H1 (cell line): ENCODE measurements around the gene EIF1B. TPM values are rescaled to one million over a fixed set of nuclear protein-coding genes. Genes with fewer than 3 reads are reported as not detected.

Experiments
- CTCF ChIA-PET: fragments of 300-600 bp; sonication (Branson Sonifier 250); formaldehyde crosslinking; loops from one replicate; lab custom pipeline; 2021; ENCODE audit not compliant: partially characterized antibody; lab: Charles Lee
- POLR2A ChIA-PET: fragments of 300-600 bp; sonication (Branson Sonifier 250); formaldehyde crosslinking; loops from one replicate; lab custom pipeline; 2021; ENCODE audit warnings: inconsistent platforms; ENCODE audit not compliant: partially characterized antibody; lab: Charles Lee
- DNase-seq, 2 experiments: peaks; one replicate each; pipeline versions ENCODE4 v3.0.0 to v3.0.0-alpha.2; 2010 to 2022; ENCODE audit warnings: low spot score in 2 of 2, low read depth in 1 of 2, mixed read lengths in 1 of 2
- FAIRE-seq: peaks from 2 replicates; lab custom pipeline; 2011; peaks lifted over from hg19 to GRCh38; lab: Jason Lieb, UNC
- H2AFZ ChIP-seq: 2 replicates; pipeline ENCODE4 v1.8.1; 2012; ENCODE audit warnings: low read length, inconsistent platforms
- H2AK5ac ChIP-seq: 2 replicates; pipeline ENCODE4 v1.6.1; 2013; ENCODE audit warnings: low read depth, low read length
- H2BK120ac ChIP-seq: replicated peaks from 2 replicates; pipeline ENCODE3; 2013; ENCODE audit warnings: low read depth, low read length, inconsistent platforms
- H2BK12ac ChIP-seq: 2 replicates; pipeline ENCODE4 v1.6.1; 2013; ENCODE audit warnings: low read depth, low read length
- H2BK15ac ChIP-seq: 2 replicates; pipeline ENCODE4 v1.6.1; 2013; ENCODE audit warnings: low read length
- H2BK20ac ChIP-seq: 2 replicates; pipeline ENCODE4 v1.6.1; 2013; ENCODE audit warnings: low read length
- H2BK5ac ChIP-seq: 2 replicates; pipeline ENCODE4 v1.6.1; 2013; ENCODE audit warnings: low read depth, low read length
- H3K14ac ChIP-seq: 2 replicates; pipeline ENCODE4 v1.6.1; 2013; ENCODE audit warnings: inconsistent platforms; ENCODE audit not compliant: insufficient read length
- H3K18ac ChIP-seq: 2 replicates; pipeline ENCODE4 v1.6.1; 2013; ENCODE audit warnings: low read length; ENCODE audit errors: extremely low read depth
- H3K23ac ChIP-seq: 2 replicates; pipeline ENCODE4 v1.6.1; 2013; ENCODE audit warnings: inconsistent platforms; ENCODE audit not compliant: insufficient read length
- H3K23me2 ChIP-seq: 2 replicates; pipeline ENCODE4 v1.6.1; 2013; ENCODE audit warnings: low read depth, low read length
- H3K27ac ChIP-seq: 2 replicates; pipeline ENCODE4 v1.6.1; 2011; ENCODE audit warnings: low read depth, low read length, inconsistent platforms
- H3K27me3 ChIP-seq, 4 experiments: replicated peaks in 1 of 4; 1 replicate in 1 of 4; 2 replicates in 3 of 4; pipeline versions ENCODE4 v1.6.1 to v1.8.1; 2011 to 2013; ENCODE audit warnings: low read length in 3 of 4, mild to moderate bottlenecking in 3 of 4, inconsistent platforms in 2 of 4, mixed read lengths in 2 of 4, moderate library complexity in 1 of 4; ENCODE audit not compliant: control insufficient read depth in 3 of 4, insufficient read depth in 3 of 4; ENCODE audit errors: extremely low read depth in 1 of 4
- H3K36me3 ChIP-seq, 4 experiments: 2 replicates each; pipeline versions ENCODE4 v1.6.1 to v1.8.1; 2011 to 2013; ENCODE audit warnings: mild to moderate bottlenecking in 4 of 4, low read length in 3 of 4, moderate library complexity in 2 of 4, control low read depth in 1 of 4, inconsistent platforms in 1 of 4; ENCODE audit not compliant: insufficient read depth in 4 of 4, control insufficient read depth in 2 of 4
- H3K4ac ChIP-seq: replicated peaks from 2 replicates; pipeline ENCODE3; 2013; ENCODE audit warnings: low read length, low read depth, mixed read lengths, inconsistent platforms; ENCODE audit not compliant: insufficient read length
- H3K4me1 ChIP-seq, 4 experiments: replicated peaks in 1 of 4; 1 replicate in 1 of 4; 2 replicates in 3 of 4; pipeline versions ENCODE4 v1.6.1 to v1.8.1; 2011 to 2013; ENCODE audit warnings: low read length in 3 of 4, inconsistent platforms in 2 of 4, mixed read lengths in 1 of 4; ENCODE audit not compliant: insufficient read depth in 4 of 4, control insufficient read depth in 3 of 4
- H3K4me2 ChIP-seq, 2 experiments: 2 replicates each; pipeline versions ENCODE4 v1.6.1 to v1.8.1; 2011 to 2013; ENCODE audit warnings: low read depth in 2 of 2, low read length in 2 of 2, control low read depth in 1 of 2, inconsistent platforms in 1 of 2, mild to moderate bottlenecking in 1 of 2; ENCODE audit not compliant: insufficient read depth in 1 of 2
- H3K4me3 ChIP-seq, 4 experiments: fragments of 200-600, 300-600 bp in 1 of 4; sonication (generic), shearing (Covaris generic), sonication (Bioruptor Twin) in 1 of 4; 2 replicates each; pipeline versions ENCODE4 v1.5.1 to v1.8.1; 2011 to 2016; ENCODE audit warnings: low read length in 4 of 4, low read depth in 3 of 4, control low read depth in 2 of 4, inconsistent platforms in 2 of 4, mild to moderate bottlenecking in 2 of 4, mixed read lengths in 1 of 4, moderate library complexity in 1 of 4; ENCODE audit not compliant: insufficient read depth in 2 of 4; ENCODE audit errors: extremely low read depth in 1 of 4
- H3K56ac ChIP-seq: replicated peaks from 2 replicates; pipeline ENCODE3; 2013; ENCODE audit warnings: low read depth, mild to moderate bottlenecking, mixed read lengths, low read length, inconsistent platforms; ENCODE audit not compliant: insufficient read length
- H3K79me1 ChIP-seq: 2 replicates; pipeline ENCODE4 v1.6.1; 2013; ENCODE audit warnings: low read depth, low read length, control low read depth
- H3K79me2 ChIP-seq, 2 experiments: 2 replicates each; pipeline versions ENCODE4 v1.6.1 to v1.8.1; 2012 to 2013; ENCODE audit warnings: low read length in 2 of 2, mild to moderate bottlenecking in 2 of 2, inconsistent platforms in 1 of 2; ENCODE audit not compliant: insufficient read depth in 2 of 2, control insufficient read depth in 1 of 2
- H3K9ac ChIP-seq, 4 experiments: replicated peaks in 1 of 4; 1 replicate in 1 of 4; 2 replicates in 3 of 4; pipeline versions ENCODE4 v1.6.1 to v1.8.1; 2011 to 2013; ENCODE audit warnings: low read depth in 3 of 4, low read length in 3 of 4, control low read depth in 2 of 4, mild to moderate bottlenecking in 2 of 4, moderate library complexity in 2 of 4, inconsistent platforms in 1 of 4; ENCODE audit errors: extremely low read depth in 1 of 4
- H3K9me3 ChIP-seq, 2 experiments: 2 replicates each; pipeline versions ENCODE4 v1.6.1 to v1.8.1; 2012 to 2013; ENCODE audit warnings: mild to moderate bottlenecking in 2 of 2, moderate library complexity in 2 of 2, control low read depth in 1 of 2, inconsistent platforms in 1 of 2, low read depth in 1 of 2, low read length in 1 of 2, mixed read lengths in 1 of 2; ENCODE audit not compliant: insufficient read depth in 2 of 2
- H4K20me1 ChIP-seq, 2 experiments: replicated peaks in 1 of 2; 2 replicates each; pipeline versions ENCODE3 to v1.8.1; 2011 to 2013; ENCODE audit warnings: inconsistent platforms in 2 of 2, low read length in 2 of 2, mild to moderate bottlenecking in 1 of 2; ENCODE audit not compliant: insufficient read depth in 2 of 2, control insufficient read depth in 1 of 2
- H4K5ac ChIP-seq: 2 replicates; pipeline ENCODE4 v1.6.1; 2013; ENCODE audit warnings: low read length, low read depth, mixed read lengths, inconsistent platforms; ENCODE audit not compliant: insufficient read length
- H4K8ac ChIP-seq: 2 replicates; pipeline ENCODE4 v1.8.0; 2013; ENCODE audit warnings: mild to moderate bottlenecking, moderate library complexity, low read length, inconsistent platforms; ENCODE audit not compliant: insufficient read depth; ENCODE audit errors: extremely low read depth
- H4K91ac ChIP-seq: replicated peaks from 2 replicates; pipeline ENCODE3; 2013; ENCODE audit warnings: low read length, mixed read lengths, inconsistent platforms; ENCODE audit not compliant: insufficient read length
- CTBP2 ChIP-seq: IDR thresholded peaks from 2 replicates; pipeline ENCODE4 v1.7.0; 2011; ENCODE audit warnings: borderline replicate concordance, mild to moderate bottlenecking, moderate library complexity, mixed read lengths, low read length; ENCODE audit not compliant: insufficient read depth, insufficient read length
- GABPA ChIP-seq: IDR thresholded peaks from 2 replicates; pipeline ENCODE4 v1.6.1; 2011; ENCODE audit warnings: mild to moderate bottlenecking, low read length, moderate library complexity, borderline replicate concordance; ENCODE audit not compliant: insufficient read depth
- KDM1A ChIP-seq: fragments of 200-600, 300-600 bp; sonication (generic); IDR thresholded peaks from 2 replicates; pipeline ENCODE4 v1.7.1; 2016; ENCODE audit warnings: mild to moderate bottlenecking, low read length, borderline replicate concordance
- MAFK ChIP-seq: IDR thresholded peaks from 2 replicates; pipeline ENCODE4 v1.6.1; 2012; ENCODE audit warnings: low read depth, mild to moderate bottlenecking, improper control_type of control experiment, low read length
- RAD21 ChIP-seq, 2 experiments: IDR thresholded peaks in 1 of 2; conservative IDR thresholded peaks in 1 of 2; 2 replicates each; pipeline ENCODE4 v1.6.1; 2011; ENCODE audit warnings: low read depth in 2 of 2, low read length in 2 of 2, improper control_type of control experiment in 1 of 2, inconsistent platforms in 1 of 2, mild to moderate bottlenecking in 1 of 2, moderate library complexity in 1 of 2
- RFX5 ChIP-seq: IDR thresholded peaks from 2 replicates; pipeline ENCODE4 v1.6.1; 2011; ENCODE audit warnings: low read depth, low read length, improper control_type of control experiment, borderline replicate concordance
- SIRT6 ChIP-seq: IDR thresholded peaks from one replicate; pipeline ENCODE4 v1.7.1; 2012; ENCODE audit warnings: low read length, inconsistent platforms
- TAF7 ChIP-seq: optimal IDR thresholded peaks from 2 replicates; pipeline ENCODE3; 2011; ENCODE audit warnings: low read depth, mild to moderate bottlenecking, inconsistent platforms, low read length, moderate library complexity, borderline replicate concordance
- TEAD4 ChIP-seq: IDR thresholded peaks from 2 replicates; pipeline ENCODE4 v1.6.1; 2012; ENCODE audit warnings: low read depth, low read length, inconsistent platforms, mixed read lengths
- WGBS, 2 experiments: shearing (Covaris generic) in 1 of 2; methylation state at CpG; one replicate each; pipeline versions ENCODE4 v1.1.6 to v1.1.7; 2013 to 2015; ENCODE audit warnings: low lambda C conversion rate in 2 of 2, mixed read lengths in 2 of 2, inconsistent platforms in 1 of 2, low coverage in 1 of 2, missing lambda C conversion rate in 1 of 2; ENCODE audit not compliant: insufficient replicate concordance in 2 of 2, insufficient coverage in 1 of 2, insufficient read length in 1 of 2; ENCODE audit errors: extremely low coverage in 1 of 2, missing lambda C conversion rate in 1 of 2; 5-methylcytosine and 5-hydroxymethylcytosine counted together
- polyA plus RNA-seq, 7 experiments: library from polyadenylated mRNA; depleted of rRNA in 3 of 7; stranded (reverse) in 5 of 7; unstranded in 2 of 7; fragments of >200 nt in 5 of 7; fragments of 200-250 nt in 2 of 7; gene quantifications; 1 replicate in 5 of 7; 2 replicates in 1 of 7; 4 replicates in 1 of 7; pipeline versions ENCODE4 v1.2.1 to v1.2.3, GENCODE V29; 2011 to 2013; ENCODE audit warnings: missing spikeins in 2 of 7, mixed read lengths in 2 of 7
- total RNA-seq: library from RNA; stranded (reverse); fragmentation: NEBNext Ultra II Directional; extraction: Animal tissue kit (Norgen Biotek cat#: 25700); gene quantifications from 2 replicates; pipeline ENCODE4 v1.2.1, GENCODE V29; 2021
- TF ChIP-seq, protein P1 (sequence below): IDR thresholded peaks from 2 replicates; pipeline ENCODE4 v1.6.1; 2011; ENCODE audit warnings: low read length, improper control_type of control experiment
- TF ChIP-seq, protein P2 (sequence below): IDR thresholded peaks from 2 replicates; pipeline ENCODE4 v1.6.1; 2012; ENCODE audit warnings: low read length, inconsistent platforms

The EIF1B gene
- total and polyA plus RNA-seq, 2 of the 8 experiments (the other 6 are each of a cell fraction or from before 2014, with no cell fraction given) = 42.4 to 115 TPM

DNA sequence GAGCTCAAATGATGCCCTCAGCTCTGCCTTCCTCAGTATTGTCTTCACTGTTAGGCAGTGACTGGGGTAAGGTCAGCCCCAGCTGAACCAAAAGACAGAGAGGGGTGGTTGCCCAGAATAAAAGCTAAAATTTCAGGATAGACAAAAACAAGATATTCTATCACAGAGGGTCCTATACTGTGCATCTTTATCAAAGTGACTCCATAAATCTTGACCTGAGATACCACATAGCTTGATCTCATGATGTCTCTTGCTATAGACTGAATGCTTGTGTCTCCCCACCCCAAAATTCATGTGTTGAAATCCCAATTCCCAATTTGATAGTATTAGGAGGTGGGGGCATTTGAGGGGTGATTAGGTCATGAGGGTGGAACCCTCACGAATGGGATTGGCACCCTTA is 30.4 kb downstream of the EIF1B start:
- Histone ChIP-seq H2AK5ac (no peak overlapping the region), H3K18ac (no peak overlapping the region), H2BK5ac (no peak overlapping the region), H3K9ac (no peak overlapping the region), H3K79me1 (no peaks in the 10 kb centered on the region), H4K8ac (no peak overlapping the region), H4K5ac (no peak overlapping the region), H2BK120ac (no peak overlapping the region), H2BK15ac (no peak overlapping the region), H3K4me3 (no peak overlapping the region), H3K27me3 (no peaks in the 10 kb centered on the region), H2BK20ac (no peak overlapping the region), H3K9me3 (no peaks in the 10 kb centered on the region), H3K56ac (no peak overlapping the region), H3K23me2 (no peaks in the 10 kb centered on the region), H3K36me3 (no peaks in the 10 kb centered on the region), H3K4ac (no peak overlapping the region), H2BK12ac (no peak overlapping the region), H4K91ac (no peak overlapping the region), H3K27ac (no peak overlapping the region), H3K23ac (no peak overlapping the region), H3K14ac (no peak overlapping the region), H3K4me2 (no peak overlapping the region), H2AFZ (no peak overlapping the region), H3K4me1 (no peaks in the 10 kb centered on the region), H3K79me2 (no peaks in the 10 kb centered on the region), H4K20me1 (no peaks in the 10 kb centered on the region)
- ChIA-PET CTCF (interaction anchor here (0.6 to 2.1 kb wide), 8 partner anchors 11 to 236 kb away, joined by 3 to 6 read pairs (median 3); no protein-coding TSS in a partner anchor), POLR2A (no interaction called here)
- FAIRE-seq (no peak), DNase-seq (no peak)
- 88% methylated on average over 1 of the region's 1 CpG; no CpG with 5 or more reads in 1 of the 2 experiments for WGBS, 2 experiments
- TF ChIP-seq GABPA = no peak
- TF ChIP-seq, protein P1, sequence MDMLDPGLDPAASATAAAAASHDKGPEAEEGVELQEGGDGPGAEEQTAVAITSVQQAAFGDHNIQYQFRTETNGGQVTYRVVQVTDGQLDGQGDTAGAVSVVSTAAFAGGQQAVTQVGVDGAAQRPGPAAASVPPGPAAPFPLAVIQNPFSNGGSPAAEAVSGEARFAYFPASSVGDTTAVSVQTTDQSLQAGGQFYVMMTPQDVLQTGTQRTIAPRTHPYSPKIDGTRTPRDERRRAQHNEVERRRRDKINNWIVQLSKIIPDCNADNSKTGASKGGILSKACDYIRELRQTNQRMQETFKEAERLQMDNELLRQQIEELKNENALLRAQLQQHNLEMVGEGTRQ = no peak
- TF ChIP-seq, protein P2, sequence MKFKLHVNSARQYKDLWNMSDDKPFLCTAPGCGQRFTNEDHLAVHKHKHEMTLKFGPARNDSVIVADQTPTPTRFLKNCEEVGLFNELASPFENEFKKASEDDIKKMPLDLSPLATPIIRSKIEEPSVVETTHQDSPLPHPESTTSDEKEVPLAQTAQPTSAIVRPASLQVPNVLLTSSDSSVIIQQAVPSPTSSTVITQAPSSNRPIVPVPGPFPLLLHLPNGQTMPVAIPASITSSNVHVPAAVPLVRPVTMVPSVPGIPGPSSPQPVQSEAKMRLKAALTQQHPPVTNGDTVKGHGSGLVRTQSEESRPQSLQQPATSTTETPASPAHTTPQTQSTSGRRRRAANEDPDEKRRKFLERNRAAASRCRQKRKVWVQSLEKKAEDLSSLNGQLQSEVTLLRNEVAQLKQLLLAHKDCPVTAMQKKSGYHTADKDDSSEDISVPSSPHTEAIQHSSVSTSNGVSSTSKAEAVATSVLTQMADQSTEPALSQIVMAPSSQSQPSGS = no peak
- no peak for TF ChIP-seq TAF7
- no peak for TF ChIP-seq RFX5
- TF ChIP-seq TEAD4 = no peak
- TF ChIP-seq MAFK = no peak
- no peak for TF ChIP-seq CTBP2
- no peak for TF ChIP-seq RAD21 (IDR thresholded peaks at IDR 0.05 in 1 of 2, conservative IDR thresholded peaks at IDR 0.05 in 1 of 2; ENCODE audit: low read depth in 2 of 2, low read length in 2 of 2)
- no peak for TF ChIP-seq SIRT6
- no peak for TF ChIP-seq KDM1A
